Stimulated activated CD4-positive, alpha-beta T cell treated with anti-CD3 and anti-CD28 coated beads, Interleukin-4, amount 100 ng/mL, for 4 hours (primary cell): ENCODE measurements around the gene CARNS1.

Experiments
- DNase-seq, 2 experiments: peaks; one replicate each; pipeline ENCODE4 v3.0.0-alpha.2; 2020

Gene CARNS1

GRCh38 chr11:67376063-67376820, 39.2 kb upstream of the CARNS1 start:
- no peak for DNase-seq

GRCh38 chr11:67376873-67377808, 38.3 kb upstream of the CARNS1 start:
- DNase-seq: no peak

- DNase-seq: no peak
Observed at GRCh38 chr11:67378544-67378943, 36.9 kb upstream of the CARNS1 start.

- DNase-seq: no peak
Observed at GRCh38 chr11:67379061-67380058, 36.1 kb upstream of the CARNS1 start.

GRCh38 chr11:67381244-67381972, 34.1 kb upstream of the CARNS1 start:
- DNase-seq: no peak

GRCh38 chr11:67382276-67383136, 33.0 kb upstream of the CARNS1 start:
- peak; percentile 77 for DNase-seq

GRCh38 chr11:67384851-67385366, 30.6 kb upstream of the CARNS1 start:
- no peak for DNase-seq

GRCh38 chr11:67387069-67387468, 28.4 kb upstream of the CARNS1 start:
- DNase-seq: no peak

- no peak for DNase-seq
Observed at GRCh38 chr11:67387518-67387917, 28.0 kb upstream of the CARNS1 start.

- peak; percentile 46 to 51 for DNase-seq
Observed at GRCh38 chr11:67389477-67389876, 26.0 kb upstream of the CARNS1 start.

- DNase-seq: no peak
Observed at GRCh38 chr11:67390947-67391303, 24.6 kb upstream of the CARNS1 start.

GRCh38 chr11:67391304-67392182, 23.9 kb upstream of the CARNS1 start, which contains the start of gene RAD9A:
Gene RAD9A (plus strand): TSS chr11:67391986. CDS start chr11:67392045, 59 bp downstream.
- DNase-seq: peak; percentile 90 to 92

GRCh38 chr11:67392183-67392715, 23.2 kb upstream of the CARNS1 start:
- DNase-seq: no peak

GRCh38 chr11:67393437-67393836, 22.0 kb upstream of the CARNS1 start:
- no peak for DNase-seq

GRCh38 chr11:67393990-67394389, 21.5 kb upstream of the CARNS1 start:
- DNase-seq: no peak

- no peak for DNase-seq
Observed at GRCh38 chr11:67395555-67396258, 19.8 kb upstream of the CARNS1 start.

- DNase-seq: no peak
Observed at GRCh38 chr11:67396259-67396581, 19.3 kb upstream of the CARNS1 start.

GRCh38 chr11:67396587-67397389, 18.7 kb upstream of the CARNS1 start:
- no peak for DNase-seq
